Activated T-cell treated with anti-CD3 and anti-CD28 coated beads for 4 hours (primary cell): ENCODE results near the gene PIK3CB.
A peak's percentile ranks its signal among the peaks of the same experiment; 100 is the strongest.
"Not testable (repeated sequence)": the region's sequence is repeated elsewhere in the genome, so short reads cannot be mapped to it uniquely, and the experiment has no call there.

Experiments used
- DNase-seq: peaks from one replicate; pipeline ENCODE4 v3.0.0-alpha.2; 2020

Gene PIK3CB

DNA sequence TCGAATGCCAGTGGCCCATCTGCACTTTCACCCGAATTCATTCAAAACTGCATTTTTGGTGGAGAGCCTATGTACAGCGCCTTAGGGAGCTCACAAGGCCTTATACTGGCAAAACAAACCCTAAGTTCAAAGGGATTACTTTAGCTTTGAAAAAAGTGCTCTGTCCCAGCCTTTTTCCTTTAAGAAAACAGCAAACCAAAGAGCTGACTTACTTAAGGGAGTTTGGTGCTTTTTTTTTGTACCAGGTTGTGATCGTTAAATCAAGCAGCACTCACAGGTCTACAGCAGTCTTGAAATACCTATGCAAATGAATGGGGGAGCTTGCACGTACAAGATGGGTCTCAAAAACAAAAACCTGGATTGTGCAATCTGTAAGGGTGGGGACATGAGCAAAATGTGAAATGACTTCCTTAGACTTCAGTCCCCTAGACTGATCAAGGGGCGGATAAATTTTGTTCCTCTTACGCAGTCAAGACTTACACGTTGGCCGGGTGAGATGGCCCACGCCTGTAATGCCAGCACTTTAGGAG lies 11.6 kb upstream of the PIK3CB start:
- no peak for DNase-seq

DNA sequence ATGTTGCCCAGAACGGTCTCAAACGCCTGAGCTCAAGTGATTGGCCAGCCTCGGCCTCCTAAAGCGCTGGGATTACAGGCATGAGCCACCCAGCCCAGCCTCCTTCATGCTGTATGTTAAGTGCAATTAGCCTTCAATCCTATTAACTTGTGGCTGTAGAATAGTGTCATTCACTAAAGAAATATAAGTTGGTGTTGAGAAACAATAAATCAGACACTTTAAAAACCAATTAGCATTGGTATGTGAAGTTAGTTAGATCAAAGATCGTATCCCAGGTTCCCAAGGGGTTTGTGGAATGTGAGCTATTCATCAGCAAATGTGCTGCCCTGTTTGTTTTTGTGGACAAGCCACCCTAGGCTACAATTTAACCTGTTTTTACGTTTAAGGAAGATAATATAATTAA lies 11.0 kb upstream of the PIK3CB start:
- no peak for DNase-seq

DNA sequence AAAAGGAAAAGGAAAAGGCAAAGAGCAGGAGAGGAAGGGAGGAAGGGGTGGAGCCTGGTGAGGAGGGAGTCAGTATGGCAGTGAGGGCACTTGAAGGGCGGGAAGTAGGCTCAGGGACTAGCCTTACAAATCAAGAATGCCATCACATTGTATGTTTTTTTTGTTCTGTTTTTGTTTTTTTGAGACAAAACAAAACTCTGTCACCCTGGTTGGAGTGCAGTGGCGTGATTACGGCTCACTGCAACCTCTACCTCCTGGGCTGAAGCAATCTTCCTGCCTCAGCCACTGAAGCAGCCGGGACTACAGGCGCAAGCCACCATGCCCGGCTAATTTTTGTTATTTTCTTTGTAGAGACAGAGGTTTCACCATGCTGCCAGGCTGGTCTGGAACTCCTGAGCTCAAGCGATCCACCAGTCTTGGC lies 10.5 kb upstream of the PIK3CB start:
- no peak for DNase-seq

DNA sequence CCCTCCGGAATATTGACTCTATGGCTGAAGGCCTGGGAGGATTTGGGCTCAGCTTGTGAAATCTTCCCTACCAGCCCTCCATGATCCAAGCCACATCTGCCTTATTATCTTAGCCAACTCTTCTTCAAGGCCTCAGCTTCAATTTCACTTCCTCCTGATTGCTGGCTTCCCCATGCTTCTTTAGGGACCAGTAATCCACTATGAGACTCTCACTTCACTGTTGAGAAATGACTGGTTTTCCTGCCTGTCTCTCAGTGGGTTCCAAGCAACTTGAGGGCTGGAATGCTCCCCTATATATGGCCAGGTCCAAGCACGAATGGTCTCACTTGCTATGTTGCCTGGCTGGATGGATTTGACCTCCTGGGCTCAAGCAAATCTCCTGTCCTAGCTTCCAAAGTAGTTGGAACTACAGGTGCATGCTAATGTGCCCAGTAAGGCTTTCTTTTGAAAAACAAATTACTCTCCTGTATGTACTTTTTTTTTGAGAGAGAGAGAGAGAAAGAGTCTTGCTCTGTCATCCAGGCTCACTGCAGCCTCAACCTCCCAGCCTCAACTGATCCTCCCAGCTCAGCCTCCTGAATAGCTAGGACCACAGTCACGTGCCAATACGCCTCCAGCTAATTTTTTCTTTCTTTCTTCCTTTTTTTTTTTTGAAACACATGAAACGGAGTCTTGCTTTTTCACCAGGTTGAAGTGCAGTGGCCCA lies 7.9 kb upstream of the PIK3CB start:
- DNase-seq = no peak

DNA sequence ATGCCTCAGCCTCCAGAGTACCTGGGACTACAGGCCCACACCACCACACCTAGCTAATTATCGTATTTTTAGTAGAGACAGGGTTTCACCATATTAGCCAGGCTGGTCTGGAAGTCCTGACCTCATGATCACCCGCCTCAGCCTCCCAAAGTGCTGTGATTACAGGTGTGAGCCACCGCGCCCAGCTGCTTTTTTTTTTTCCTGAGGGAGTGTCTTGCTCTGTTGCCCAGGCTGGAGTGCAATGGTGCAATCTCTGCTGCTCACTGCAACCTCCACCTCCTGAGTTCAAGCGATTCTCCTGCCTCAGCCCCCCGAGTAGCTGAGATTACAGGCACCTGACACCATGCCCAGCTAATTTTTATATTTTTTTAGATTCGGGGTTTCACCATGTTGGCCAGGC lies 3.7 kb upstream of the PIK3CB start:
- not testable (repeated sequence) for DNase-seq

DNA sequence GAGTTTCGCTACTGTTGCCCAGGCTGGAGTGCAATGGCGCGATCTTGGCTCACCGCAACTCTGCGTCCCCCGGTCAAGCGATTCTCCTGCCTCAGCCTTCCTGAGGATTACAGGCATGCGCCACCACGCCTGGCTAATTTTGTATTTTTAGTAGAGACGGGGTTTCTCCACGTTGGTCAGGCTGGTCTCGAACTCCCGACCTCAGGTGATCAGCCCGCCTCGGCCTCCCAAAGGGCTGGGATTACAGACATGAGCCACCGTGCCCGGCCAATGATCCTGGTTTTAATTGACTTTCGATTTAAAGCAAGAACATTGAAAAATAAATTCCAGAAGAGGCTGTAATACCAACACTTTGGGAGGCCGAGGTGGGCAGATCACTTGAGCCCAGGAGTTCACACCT lies 1.1 kb upstream of the PIK3CB start:
- DNase-seq = not testable (repeated sequence)

DNA sequence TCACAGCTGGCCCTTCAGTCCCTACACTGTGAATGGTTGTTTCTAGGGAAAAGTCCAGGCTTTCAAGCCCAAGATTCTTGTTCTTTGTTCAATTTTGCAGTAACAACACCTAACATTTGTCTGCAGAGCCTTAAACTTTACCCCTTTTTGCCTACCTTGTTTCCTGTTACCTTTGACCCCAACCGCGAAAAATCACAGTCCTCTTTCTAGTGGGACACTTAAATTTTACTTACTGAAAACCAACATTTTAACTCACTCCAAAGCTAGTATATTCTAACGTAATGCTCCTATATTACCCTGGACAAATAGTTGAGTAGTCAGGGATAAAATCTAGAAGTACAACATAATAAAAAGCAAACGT lies 649 bp upstream of the PIK3CB start:
- no peak for DNase-seq

DNA sequence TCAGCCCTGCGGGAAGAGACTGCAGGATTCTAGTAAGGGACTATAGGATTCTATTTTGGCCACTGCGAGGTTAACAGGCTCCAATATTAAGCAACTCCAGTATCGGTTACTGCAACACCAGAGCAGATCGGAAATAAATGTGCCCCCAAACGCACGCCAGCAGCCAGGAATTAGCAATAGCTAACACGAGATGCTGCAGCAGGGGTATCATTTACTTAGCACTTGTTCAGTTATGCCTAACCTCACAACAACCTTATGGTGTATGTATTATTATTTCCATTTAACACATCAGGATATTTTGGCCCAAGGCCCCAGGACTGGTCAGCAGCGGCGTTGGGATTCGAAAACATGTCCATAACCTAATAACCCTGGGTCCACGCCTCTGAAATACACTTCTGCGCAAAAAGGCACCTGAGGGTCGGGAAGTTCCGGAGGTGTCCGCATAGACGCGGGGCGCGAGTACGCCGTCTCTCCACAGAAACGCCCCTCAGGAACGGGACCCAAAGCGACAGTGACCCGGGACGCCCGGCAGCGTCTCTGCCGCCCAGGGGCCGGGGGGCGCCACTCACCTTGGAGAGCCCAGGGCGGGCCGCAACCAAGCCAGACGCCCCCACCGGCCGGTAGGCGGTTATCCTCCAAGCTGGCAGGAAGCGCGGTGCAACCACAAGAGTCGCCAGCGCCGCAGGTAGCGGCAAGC lies 681 bp downstream of the PIK3CB start:
- peak; percentile 4 for DNase-seq

DNA sequence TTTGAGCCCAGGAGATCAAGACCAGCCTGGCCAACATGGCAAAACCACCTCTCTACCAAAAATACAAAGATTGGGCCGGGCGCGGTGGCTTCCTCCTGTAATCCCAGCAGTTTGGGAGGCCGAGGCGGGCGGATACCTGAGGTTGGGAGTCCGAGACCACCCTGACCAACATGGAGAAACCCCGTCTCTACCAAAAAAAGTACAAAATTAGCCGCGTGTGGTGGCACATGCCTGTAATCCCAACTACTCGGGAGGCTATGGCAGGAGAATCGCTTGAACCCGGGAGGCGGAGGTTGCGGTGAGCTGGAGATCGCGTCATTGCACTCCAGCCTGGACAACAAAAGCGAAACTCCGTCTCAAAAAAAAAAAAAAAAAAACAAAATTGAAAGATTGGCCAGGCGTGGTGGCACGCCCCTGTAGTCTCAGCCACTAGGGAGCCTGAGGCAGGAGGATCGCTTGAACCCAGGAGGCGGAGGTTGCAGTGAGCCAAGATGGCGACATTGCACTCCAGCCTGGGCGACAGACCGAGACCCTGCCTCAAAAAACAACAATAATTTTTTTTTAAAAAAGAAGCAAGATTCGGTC lies 2.2 kb downstream of the PIK3CB start:
- not testable (repeated sequence) for DNase-seq

DNA sequence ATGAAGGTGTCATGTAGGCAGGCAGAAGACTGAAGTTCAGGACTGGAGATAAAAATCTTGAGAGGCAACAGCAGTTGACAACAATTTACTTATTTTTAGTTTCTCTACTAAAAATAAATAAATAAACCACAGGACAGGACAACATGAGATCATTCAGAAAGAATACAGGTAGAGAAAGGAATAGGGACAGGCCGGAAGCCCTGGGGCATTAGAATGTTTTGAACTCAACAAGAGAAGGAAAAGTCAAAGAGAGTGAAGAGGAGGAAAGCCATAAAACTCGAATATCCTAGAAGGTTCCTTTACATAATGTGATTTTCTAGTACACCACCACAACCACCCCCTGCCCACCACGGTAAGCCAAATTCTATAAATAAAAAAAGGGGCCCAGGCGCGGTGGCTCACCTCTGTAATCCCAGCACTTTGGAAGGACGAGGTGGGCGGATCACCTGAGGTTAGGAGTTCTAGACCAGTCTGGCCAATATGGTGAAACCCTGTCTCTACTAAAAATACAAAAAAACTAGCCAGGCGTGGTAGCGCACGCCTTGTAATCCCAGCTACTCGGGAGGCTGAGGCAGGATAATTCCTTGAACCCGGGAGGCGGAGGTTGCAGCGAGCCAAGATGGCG lies 4.7 kb downstream of the PIK3CB start:
- no peak for DNase-seq

DNA sequence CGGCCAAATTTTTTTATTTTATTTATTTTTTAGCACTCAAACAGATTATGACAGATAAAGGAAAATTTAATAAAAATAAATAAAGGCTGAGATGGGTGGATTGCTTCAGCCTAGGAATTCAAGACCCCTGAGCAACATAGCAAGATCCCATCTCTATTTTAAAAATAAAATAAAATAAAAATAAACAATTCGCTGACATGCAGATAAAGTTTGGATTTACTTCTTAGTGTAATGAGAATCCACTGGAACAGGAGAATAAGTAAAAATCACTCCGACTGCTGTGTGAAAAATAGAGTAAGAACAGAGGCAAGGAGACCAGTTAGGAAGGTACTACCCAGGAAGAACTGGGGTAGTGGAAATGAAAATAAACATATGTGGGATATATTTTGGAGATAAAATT lies 5.6 kb downstream of the PIK3CB start:
- DNase-seq = no peak

DNA sequence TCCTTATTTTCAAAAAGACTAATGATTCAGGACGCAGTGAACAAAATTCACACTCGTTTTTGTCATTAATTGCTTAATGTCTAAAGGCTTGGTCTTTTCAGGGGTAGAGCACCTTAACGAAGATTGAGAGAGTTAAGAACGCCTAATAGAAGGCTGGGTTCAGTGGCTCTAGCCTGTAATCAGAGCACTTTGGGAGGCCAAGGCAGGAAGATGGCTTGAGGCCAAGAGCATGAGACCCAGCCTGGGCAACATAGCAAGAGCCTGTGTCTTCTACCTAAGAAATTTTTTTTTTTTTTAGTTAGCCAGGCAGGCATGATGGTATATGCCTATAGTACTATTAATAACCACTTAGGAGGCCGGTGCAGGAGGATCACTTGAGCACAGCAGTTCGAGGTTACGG lies 7.5 kb downstream of the PIK3CB start:
- no peak for DNase-seq

DNA sequence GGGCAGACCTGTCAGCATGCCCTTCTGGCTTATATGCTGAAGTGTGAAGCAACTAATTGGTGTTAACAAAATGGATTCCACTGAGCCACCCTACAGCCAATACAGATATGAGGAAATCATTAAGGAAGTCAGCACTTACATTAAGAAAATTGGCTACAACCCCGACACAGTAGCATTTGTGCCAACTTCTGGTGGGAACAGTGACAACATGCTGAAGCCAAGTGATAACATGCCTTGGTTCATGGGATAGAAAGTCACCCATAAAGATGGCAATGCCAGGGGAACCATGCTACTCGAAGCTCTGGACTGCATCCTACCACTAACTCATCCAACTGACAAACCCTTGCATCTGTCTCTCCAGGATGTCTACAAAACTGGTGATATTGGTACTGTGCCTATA lies 9.4 kb downstream of the PIK3CB start:
- DNase-seq = no peak

DNA sequence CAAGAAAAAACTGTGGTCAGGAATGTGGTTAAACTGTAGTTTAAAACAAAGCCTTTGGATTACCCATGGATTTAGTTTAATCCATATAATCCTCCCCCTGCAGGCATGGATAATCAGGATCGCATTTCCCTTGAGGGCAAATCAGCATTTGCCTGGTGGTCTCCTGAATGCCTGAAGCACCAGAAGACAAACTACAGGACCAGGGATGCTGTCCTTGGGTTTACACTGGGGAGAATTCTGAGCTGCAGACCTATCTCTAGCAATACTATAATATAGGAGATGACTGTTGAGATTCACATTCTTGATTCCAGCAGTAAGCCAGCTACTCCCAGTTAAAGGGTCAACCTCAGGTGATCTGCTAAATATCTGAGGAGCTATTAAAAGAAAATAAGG lies 10.6 kb downstream of the PIK3CB start:
- DNase-seq = no peak

DNA sequence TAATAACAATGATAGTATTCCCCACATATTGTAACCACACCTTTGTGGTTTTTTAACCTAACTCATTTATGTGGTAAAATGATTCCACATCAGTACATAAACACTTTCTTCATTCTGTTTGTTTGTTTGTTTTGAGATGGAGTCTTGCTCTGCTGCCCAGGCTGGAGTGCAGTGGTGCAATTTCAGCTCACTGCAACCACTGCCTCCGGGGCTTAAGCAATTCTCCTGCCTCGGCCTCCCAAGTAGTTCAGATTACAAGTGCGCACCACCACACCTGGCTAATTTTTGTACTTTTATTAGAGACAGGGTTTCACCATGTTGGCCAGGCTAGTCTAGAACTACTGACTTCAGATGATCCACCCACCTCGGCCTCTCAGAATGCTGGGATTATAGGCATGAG lies 14.3 kb downstream of the PIK3CB start:
- DNase-seq = not testable (repeated sequence)

DNA sequence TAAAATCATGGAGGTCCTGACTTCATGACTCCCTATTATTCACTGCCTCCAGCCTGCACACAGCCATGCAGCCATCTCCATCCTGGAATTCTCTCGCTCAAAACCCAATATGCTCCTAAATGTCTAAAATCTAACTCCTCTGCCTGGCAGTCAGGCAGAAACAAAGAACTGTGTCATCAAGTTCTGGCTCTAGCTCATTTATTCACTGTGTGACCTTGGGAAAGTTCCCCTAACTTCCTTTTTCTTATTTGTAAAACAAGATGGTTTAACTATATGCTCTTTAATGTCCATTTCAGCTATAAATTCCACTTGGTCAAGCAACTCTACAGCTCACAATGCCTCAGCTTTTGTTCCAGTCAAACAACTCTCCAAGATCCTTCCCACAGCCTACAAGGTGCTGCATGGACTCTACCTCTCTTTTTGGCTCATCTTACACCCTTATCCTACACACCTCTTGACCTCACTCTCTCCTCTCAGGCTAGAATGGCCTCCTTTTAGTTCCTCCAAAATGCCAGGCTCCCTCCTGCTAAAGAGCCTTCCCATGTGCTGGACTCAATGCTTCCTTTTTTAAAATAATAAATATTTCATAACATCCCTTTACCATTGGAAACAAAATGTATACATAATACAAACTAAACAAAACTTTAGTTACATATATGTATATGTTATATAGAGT lies 16.4 kb downstream of the PIK3CB start:
- no peak for DNase-seq

DNA sequence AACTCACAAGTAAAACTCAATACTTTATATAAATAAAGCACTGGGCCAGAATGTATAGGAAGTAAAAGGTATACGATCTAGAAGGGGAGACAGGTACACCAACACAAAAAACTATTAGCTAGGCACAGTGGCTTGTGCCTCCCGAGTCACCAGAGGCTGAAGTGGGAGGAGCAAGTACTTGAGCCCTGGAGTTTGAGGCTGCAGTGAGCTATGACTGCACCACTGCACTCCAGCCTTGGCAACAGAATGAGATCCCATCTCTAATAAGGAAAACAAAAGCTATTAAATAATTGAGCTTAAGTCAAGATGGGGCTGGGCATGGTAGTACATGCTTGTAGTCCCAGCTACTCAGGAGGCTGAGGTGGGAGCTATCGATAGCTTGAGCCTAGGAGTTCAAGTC lies 17.0 kb downstream of the PIK3CB start:
- DNase-seq = no peak

DNA sequence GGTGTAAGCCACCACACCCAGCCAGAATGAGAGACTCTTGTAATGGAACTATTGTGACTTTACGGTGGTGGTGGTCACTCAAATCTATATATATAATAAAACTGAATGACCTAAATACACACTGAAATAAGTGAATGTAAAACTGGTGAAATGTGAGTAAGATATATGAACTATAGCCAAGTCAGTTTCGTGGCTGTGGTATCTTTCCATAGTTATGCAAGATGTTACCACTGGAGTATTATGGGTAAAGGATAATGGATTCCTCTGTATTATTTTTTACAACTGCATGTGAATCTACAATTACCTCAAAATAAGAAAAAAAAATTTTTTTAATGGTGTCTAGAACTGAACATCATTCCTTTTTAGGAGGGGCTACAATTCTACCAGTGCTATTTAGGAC lies 21.9 kb downstream of the PIK3CB start:
- no peak for DNase-seq

DNA sequence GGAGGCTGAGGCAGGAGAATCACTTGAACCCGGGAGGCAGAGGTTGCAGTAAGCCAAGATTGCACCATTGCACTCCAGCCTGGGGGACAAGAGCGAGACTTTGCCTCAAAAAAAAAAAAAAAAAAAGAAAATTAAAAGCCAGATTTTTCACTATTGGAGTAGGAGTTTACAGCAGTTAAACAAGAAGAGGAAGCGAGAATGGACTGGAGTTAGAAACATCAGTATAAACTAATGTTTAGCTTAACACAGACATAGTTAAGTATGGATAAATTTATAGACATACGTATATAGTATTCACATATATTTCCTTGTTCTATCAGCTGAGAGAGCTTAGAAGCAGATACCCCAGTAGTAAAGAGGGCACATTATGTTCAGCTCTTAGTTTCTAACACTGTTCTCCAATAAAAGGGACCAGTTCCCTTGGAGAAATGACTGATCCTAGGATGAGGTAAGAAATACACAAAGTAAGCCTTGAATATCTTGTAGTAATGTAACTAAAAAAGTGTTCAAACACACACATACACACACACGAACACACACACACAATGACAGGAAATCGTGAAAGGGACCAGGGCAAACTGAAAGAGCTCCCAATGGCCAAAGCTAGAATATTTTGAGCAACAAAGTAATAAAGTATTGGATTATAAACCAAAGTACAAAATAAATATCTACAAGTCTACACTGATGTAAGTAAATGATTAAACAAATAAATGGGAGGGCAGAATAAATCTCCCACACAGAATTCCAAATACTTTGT lies 25.1 kb downstream of the PIK3CB start:
- DNase-seq = no peak

DNA sequence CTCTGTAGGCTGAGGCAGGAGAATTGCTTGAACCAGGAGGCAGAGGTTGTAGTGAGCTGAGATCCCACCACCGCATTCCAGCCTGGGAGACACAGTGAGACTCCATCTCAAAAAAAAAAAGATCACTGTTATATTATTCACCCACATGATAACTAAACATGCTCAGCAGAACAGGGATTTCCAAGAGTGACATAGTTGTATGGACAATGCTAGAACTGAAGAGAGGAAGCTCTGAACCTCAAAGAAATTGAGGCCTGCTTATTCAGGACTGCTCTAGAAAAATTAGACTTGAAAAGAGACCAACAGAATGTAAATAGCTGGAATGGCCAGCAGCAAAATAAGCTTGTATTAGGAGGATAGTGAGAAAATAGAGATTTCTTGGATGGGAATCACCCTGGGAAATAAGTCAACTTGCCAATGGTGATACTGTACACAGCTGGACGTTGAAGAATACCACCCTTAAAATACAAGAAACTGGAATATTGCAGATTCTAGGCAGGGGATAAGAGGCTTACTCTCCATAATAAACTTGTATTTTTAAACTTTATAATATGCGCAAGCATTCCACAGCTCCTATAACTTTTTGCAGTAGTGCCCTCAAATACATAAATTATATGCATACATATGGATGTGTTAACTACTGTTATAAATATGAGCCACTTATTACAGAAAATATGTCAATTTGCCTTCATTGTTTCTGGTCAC lies 28.2 kb downstream of the PIK3CB start:
- DNase-seq = no peak

DNA sequence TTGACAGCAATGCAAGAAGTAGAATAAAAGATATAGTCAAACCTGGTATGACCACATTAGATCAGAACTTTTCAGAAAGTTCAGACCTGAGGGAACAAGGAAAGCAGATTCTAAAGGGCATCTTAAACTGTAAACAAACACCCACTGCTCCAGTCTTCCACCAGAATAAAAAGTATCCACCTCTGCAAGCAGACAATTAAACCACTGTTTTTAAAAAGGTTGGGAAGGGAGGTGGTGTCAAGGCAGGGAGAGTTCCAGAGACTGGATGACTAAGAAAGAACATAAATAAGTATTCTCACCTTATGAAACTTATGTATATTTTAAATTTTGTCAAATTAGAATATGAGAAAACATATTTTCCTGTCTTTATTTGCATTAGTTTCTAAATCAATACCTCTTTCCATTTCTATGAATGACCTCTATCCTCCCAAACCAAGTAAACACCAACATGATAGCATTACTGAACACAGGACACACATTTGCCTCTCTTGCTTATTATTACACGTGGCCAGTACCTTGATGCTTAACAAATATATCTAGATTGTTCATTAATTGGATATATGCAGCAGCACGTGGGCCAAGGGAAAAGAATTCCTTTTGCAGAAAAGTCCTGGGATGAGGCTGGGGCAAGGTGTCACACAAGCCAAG lies 31.6 kb downstream of the PIK3CB start:
- DNase-seq = no peak
